Measurements from ENCODE around the gene PGPEP1.
"Not testable (repeated sequence)": the region's sequence is repeated elsewhere in the genome, so short reads cannot be mapped to it uniquely, and the experiment has no call there.

Gene PGPEP1

DNA sequence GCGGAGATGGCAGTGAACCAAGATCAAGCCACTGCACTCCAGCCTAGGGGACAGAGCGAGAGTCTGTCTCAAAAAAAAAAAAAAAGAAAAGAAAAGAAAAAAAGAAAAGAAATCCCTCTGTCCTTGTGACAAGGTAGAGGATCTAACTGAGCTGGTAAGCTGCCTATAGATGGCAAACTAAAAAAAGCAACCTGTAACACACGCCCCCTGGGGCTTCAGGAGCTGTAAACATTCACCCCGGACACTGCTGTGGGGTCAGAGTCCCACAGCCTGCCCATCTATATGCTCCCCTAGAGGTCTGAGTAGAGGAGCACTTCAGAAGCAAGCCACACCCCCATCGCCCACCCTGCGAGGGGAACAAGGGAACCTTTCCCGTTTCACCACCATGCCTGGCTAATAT, 4.3 kb upstream of the PGPEP1 start:
- DNase-seq = no peak

DNA sequence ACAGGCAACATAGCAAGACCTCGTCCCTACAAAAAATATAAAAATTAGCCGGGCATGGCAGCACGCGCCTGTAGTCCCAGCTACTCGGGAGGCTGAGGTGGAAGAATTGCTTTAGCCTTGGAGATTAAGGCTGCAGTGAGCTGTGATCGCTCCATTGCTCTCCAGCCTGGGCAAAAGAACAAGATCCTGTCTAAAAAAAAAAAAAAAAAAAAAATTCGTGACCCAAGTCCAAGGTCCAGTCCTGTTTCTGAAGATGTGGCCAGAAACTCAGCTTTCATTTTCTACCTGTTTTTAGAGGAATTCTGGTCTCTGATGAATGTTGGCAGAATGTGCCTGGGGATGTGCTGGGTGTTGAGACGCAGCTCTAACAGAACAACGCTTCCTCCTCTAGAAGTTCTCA, 1.9 kb upstream of the PGPEP1 start:
- no peak for DNase-seq

DNA sequence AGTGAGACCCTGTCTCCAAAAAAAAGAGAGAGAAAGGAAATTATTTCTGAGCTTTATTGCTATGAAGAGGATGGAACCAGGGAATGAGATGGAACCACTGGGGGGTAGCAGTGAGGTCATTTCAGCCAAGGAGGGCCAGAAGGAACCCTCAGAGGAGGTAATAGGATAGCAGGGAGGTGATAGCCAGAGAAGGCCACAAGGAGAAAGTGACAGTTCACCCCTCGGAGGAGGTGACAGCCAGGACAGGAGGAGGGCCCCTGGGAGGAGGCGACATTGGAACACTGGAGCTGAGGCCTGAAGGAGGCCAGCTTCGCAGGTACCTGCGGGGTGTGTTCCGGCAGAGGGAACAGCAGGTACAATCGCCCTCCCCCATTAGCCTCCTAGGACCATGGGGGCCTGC, 675 bp upstream of the PGPEP1 start:
- DNase-seq = peak in 1 of 2 experiments; percentile 11

DNA sequence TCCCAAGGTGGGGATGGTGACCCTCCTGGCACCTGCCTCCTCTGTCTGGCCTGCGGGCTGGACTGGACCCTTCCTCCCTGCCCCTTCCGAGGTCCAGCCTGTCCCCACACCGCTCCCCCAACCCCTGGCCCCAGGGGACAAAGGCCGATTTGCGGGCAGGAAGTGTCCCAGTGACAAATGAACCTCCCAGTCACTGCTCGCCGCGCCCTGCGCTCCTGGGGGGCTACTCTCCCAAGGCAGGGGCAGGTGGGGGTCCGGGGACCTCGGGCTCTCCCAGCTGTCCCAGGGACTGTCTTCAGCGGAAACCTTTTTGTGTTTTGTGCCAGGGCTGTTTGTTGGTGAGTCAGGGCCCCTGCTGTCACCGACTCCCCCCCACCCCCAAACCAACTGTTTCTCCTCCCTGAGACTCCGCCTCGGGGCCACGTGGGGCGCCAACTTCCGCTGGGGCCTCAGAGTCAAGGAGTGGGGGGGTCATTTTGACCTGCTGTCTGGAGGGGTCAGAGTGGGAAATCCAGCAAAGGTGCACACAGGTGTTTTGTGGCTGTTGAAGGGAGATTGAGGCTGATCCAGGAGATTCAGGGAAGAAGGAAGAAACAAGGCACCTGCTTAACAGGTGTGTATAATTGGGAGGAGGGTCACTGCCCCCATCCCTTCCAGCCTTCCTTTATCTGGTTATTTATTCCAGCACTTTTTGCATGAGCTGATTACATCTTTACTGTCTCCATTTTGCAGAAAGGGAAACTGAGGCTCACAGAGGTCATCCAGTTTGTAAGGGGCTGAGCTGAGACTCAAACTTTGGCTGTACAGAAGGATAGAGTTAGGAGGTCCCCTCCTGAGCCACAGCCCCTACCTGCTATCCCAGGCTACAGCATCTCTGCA, 831 bp downstream of the PGPEP1 start:
- DNase-seq = peak; percentile 27 to 47

DNA sequence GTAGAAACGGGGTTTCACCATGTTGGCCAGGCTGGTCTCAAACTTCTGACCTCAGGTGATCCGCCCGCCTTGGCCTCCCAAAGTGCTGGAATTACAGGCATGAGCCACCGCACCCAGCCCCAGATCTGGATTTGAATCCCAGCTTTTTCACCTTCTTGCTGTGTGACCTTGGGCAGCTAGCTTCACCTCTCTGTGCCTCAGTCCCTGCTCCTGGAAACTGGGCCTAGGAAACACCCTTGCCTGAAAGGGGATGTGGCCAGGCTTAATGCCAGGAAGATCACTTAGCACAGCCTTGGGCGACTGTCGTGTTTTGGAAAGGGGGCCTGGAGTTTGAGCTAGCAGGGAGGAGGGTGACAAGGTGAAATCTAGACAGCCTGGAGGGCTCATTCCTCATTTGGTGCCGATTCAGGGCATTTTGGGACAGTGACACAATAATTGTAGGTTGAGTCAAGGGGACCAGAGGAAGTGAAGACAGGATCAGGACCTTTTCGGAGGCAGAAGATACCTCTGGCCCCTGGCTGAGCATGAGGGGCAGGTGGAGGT, 1.8 kb downstream of the PGPEP1 start:
- no peak for DNase-seq

DNA sequence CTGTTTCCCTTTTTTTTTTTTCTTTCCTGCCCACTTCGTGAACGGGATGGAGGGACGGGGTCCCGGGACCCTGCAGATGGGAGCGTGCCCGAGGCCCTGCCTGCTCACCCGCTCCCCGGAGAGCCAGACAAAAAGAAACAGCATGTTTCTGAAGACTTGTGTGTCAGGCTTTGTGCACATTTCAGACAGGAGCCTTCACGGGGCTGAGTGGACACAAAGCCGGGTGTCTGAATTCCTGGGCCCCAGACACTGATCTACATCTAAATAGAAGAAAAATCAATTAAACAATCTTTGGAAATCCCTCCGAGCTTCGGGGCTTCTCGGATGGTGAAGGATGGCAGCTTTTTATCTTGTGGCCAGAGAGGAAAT, 4.2 kb downstream of the PGPEP1 start:
- DNase-seq = no peak

DNA sequence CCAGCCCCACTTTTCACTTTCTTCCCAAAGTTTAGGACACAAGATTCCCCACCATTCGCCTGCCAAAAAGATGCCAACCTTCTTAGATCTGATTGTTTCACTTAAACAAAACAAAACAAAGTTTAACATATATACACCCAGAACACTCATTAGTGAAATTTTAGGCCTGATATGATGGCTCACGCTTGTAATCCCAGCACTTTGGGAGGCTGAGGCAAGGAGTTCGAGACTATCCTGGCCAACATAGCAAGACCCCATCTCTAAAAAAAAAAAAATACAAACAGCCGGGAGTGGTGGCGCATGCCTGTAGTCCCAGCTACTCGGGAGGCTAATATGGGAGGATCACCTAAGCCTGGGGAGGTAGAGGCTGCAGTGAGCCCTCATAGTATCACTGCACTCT, 4.9 kb downstream of the PGPEP1 start:
- DNase-seq = no peak

DNA sequence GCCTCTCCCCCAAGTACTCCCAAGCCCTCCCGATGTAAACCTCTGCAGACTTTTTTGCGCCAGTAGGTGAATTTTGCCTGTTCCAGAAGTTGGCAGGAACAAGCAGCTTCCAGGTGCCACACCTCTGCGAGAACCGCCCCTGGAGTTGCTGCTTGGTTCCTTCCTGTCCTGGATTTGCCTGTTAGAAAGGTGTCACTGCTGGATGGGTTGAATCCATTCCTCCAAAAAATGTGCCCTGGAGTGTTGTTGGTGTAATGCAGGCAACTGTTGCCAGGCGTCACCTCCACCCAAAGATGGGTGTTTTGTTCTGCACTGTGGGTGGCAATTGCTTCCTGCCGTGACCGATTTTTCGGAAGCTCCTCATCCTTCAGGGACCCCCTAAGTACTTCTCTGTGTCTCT, 5.7 kb downstream of the PGPEP1 start:
- DNase-seq = peak in 1 of 2 experiments; percentile 13

DNA sequence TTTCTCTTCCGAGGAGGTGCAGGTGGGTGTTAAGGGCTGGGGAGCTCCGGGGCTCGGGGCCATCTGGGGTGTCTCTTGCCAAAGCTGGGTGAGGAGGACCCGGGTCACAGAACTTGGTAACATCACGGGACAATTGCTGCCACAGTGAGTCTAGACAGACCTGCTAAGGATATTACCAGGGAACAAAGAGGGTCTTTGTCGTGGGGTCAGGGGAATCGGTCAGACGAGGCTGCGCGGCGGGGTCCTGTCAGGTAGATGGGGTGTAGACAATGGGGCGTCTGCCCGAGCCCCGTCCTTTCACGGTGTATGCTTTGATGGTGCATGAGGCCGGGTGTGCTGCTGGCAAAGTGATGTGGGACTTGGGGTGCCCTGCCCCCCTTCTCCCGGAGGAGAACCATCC, 7.8 kb downstream of the PGPEP1 start:
- DNase-seq = no peak

DNA sequence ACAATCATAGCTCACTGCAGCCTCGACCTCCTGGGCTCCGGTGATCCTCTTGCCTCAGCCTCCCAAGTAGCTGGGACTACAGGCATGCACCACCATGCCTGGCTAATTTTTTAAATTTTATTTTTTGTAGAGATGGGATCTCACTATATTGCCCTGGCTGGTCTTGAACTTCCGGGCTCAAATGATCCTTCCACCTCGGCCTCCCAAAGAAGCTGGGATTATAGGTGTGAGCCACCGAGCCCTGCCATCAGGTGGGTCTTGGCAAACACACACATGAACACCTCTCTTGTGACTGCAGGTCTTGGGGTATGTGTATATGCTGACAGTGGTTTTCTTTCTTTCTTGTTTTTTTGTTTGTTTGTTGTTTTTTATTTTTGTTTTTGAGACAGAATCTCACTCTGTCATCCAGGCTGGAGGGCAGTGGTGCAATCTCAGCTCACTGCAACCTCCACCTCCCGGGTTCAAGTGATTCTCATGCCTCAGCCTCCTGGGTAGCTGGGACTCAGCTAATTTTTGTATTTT, 8.5 kb downstream of the PGPEP1 start:
- not testable (repeated sequence) for DNase-seq

DNA sequence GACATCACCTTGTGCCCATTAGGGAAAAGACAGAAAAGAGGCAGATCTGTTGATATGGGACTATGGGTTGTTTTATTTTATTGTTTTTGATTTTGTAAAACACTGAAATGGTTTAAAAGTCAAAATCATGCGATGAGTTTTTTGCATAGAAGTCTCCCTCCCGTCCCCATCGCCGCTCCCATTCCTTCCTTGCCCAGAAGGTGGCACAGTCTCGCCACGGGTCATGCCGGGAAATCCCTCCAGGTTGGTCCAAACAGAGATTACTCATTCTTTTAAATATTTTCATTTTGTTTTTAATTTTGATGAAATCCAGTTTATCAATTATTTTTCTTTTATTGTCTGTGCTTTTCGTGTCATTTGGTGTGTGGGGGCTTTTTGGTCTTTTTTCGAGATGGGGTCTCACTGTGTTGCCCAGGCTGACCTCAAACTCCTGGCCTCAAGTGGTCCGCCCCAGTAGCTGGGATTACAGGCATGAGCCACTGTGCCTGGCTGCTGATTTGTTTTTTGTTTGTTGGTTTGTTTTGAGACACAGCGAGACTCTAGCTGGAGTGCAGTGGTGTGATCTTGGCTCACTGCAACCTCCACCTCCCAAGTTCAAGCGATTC, 9.2 kb downstream of the PGPEP1 start:
- peak in 1 of 2 experiments; percentile 25 for DNase-seq

DNA sequence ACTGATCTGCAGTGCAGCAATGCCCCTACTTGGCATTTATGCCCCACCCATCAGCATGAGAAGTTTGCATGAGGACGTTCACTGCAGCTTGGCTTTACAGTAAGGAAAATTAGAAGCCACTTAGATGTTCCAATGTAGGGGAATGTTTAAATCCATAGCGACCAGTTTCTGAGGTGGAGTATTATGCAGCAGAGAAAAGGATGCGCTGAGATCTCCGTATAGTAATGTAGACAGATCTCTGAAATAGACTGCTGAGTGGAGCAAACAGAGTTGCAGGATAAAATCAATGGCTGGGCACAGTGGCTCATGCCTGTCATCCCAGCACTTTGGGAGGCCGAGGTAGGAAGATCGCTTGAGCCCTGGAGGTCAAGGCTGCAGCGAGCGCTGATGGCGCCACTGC, 10.1 kb downstream of the PGPEP1 start:
- DNase-seq = no peak

DNA sequence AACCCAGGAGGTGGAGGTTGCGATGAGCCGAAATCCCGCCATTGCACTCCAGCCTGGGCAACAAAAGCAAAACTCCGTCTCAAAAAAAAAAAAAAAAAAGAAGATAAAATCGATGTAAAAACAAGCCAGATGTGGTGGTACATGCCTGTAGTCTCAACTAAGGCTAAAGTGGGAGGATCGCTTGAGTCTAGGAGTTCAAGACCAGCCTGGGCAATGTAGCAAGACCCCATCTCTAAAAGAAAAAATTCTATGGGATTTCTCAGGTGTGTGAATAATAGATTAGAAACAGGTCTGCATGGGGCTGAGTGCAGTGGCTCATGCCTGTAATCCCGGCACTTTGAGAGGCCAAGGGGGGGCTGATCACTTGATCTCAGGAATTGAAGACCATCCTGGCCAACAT, 11.1 kb downstream of the PGPEP1 start:
- no peak for DNase-seq

DNA sequence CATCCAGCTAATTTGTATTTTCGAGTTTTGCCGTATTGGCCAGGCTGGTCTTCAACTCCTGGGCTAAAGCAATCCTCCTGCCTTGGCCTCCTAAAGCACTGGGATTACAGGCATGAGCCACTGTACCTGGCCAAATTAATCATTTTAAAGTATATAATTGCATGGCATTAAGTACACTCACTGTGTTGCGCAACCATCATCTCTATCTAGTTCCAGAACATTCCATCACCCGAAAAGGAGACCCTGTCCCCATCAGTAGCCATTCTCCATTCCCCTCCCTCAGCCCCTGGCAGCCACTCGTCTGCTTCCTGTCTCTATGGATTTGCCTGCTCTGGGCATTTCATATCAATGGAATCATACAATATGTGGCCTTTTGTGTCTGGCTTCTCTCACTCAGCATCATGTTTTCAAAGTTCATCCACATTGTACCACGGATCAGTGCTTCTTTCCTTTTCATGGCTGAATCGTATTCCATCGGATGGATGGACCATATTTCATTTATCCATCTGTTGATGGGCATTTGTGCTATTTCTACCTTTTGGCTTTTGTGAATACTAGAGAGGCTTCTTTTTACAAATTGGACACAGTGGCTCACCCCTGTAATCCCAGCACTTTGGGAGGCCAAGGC, 13.1 kb downstream of the PGPEP1 start:
- no peak for DNase-seq

DNA sequence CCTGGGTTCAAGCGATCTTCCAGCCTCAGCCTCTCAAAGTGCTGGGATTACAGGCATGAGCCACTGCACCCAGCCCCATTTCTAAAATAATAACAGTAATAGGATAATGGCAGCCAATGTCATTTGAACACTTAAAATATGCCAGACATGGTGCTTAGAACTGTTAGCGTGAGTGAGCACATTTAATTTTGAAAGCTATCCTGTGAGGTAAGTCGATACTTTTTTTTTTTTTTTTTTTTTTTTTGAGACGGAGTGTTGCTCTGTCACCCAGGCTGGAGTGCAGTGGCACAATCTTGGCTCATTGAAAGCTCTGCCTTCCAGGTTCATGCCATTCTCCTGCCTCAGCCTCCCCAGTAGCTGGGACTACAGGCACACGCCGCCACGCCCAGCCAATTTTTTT, 14.3 kb downstream of the PGPEP1 start:
- not testable (repeated sequence) for DNase-seq

DNA sequence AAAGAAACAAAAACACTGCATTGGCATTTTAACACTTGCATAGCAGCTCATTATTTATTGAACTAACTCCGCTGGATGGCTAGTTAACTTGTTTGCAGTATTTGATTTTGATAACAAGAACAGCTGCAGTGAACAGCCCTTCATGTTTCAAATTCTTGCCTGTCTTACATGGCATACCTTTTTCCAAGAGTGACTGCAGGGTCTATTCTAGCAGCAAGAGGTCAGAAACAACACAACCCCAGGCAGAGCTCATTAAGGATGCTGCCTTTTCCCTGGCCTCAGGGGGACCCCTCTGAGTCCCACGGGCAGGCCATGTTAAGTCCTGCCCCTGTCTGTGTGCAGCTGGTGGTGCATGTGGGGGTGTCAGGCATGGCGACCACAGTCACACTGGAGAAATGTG, 16.6 kb downstream of the PGPEP1 start:
- DNase-seq = no peak

DNA sequence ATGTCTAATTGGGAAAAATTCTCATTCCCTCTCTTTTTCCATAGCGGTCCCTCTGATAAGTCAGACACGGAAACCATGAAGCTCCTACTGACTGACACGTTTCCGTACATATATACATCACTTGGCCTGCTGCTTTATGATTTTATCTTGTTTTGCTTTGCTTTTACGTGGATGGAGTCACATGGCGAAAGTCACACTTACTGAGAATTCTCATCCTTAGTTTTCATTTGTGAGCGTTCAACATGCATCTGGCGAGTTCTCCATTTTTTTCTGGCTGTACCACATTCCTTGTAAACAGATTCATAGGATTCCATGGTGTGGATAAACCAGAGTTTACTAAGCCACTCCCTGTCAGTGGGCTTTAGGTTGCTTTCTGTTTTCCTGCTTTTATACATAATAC, 21.2 kb downstream of the PGPEP1 start:
- no peak for DNase-seq

DNA sequence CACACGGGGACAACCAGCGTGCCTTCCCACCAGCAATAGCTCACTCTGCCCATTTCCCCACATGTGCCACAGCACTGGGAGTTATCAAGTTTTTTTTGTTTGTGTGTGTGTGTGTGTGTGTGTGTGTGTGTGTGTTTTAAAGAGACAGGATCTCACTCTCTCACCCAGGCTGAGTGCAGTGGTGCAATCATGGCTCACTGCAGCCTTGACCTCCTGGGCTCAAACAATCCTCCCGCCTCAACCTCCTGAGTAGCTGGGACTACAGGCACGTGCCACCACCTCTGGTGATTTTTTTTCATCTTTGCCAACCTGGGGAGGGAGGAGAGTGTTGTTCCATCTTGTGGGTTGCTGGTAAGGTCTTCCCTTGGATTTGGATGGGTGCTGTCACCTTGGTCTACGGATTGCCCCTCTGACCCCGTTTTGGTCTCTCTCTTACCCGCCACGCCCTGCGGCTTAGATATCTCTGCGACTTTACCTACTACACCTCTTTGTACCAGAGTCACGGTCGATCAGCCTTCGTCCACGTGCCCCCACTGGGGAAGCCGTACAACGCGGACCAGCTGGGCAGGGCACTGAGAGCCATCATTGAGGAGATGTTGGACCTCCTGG, 22.6 kb downstream of the PGPEP1 start:
- no peak for DNase-seq

DNA sequence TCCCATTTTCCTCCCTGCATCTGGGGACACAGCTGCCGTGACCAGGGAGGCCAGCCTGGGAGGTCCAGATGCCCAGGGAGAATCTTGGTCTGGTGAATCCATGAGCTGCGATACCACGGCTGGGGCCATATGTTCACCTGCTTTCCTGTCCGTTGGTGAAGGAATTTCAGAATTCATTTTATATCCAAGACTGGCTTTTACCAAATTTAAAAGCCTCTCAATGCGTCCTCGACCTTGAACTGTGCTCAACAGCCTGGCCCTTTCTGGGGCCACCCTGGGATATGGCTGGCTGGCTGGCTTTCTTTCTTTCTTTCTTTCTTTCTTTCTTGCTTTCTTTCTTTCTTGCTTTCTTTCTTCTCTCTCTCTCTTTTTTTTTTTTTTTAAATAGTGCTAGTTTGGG, 23.4 kb downstream of the PGPEP1 start:
- no peak for DNase-seq

DNA sequence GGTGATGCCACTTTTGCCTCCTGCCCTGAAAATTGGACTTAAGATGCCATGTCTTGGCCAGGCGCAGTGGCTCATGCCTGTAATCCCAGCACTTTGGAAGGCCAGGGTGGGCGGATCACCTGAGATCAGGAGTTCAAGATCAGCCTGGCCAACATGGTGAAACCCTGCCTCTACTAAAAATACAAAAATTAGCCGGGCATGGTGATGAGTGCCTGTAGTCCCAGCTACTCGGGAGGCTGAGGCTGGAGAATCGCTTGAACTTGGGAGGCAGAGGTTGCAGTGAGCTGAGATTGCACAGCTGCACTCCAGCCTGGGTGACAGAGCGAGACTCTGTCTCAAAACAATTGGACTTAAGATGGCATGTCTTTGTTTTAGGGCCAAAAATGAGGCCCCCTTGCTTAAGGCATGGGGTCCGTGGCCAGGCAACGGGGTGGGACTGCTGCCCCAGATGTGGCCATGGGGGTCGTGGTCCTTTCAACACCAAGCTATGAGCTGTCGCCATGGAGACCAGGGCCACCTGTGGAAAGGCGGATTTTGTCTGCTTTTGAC, 24.0 kb downstream of the PGPEP1 start:
- DNase-seq = not testable (repeated sequence)

DNA sequence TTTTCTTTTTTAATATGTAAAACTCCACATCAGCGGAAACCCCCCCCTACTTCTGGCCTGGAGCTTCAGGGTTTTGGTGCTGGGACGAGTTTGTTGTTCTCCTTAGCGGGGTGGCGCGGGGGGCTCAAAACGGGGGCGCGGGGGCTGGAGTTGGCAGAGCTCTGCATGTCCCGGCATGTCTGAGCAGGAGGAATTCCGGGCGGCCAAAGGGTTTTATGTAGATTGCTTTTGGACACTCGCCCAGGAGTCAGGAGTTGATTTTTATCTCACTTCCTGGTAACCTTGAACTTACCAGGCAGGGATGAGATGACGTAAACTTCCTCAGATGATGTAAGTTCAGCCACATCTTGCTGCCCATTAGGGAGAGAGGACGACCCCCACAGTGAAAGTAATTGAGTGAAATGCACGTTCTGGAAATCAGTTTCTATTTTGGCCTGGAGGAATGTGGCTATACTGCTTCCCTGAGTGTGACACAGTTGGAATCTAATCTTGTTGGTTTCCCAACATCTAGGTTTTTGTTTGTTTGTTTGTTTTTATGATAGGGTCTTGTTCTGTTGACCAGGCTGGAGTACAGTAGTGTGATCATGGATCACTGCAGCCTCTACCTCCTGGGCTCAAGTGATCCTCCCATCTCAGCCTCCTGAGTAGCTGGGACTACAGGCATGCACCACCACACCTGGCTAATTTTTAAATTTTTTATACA, 24.6 kb downstream of the PGPEP1 start:
- DNase-seq = peak; percentile 83 to 95

DNA sequence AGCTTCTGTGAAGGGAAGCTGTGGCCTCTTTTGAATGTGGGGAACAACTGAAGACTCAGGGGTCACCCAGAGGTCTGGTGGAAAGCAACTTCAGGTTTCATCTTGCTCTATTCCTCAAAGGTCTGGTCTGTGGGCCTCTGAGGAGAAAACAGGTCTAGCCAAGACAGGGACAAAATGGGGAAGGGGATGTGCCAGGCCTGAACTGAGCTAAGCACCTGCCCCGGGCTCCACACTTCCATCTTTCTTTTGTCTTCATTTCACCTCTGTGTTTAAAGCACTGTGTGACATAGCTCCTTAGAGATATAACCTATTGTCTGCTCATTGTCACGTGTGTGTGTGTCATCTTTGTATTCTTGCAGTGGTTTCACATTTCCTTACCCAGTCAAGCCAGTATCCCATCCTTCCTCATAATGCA, 25.6 kb downstream of the PGPEP1 start:
- no peak for DNase-seq
